ENCODE data around the gene ABHD8. TPM values are rescaled to one million over a fixed set of nuclear protein-coding genes. Genes with fewer than 3 reads are reported as not detected.

Gene ABHD8
- polyA plus RNA-seq, 1 donor: 7.2 TPM

- DNase-seq: no peak
These were observed 60.6 kb downstream of the ABHD8 start for GRCh38 chr19:17242431-17243208.

Other genes with a start within 250 kb of the ABHD8 start
- 18.3 TPM for gene HAUS8, start 228.0 kb downstream of the ABHD8 start, polyA plus RNA-seq (ENCODE audit: insufficient read length)
- gene MYO9B, start 227.6 kb downstream of the ABHD8 start, polyA plus RNA-seq (ENCODE audit: insufficient read length): 64.1 TPM
- gene USE1, start 88.1 kb downstream of the ABHD8 start, polyA plus RNA-seq (ENCODE audit: insufficient read length): 25.1 TPM
- 18.4 TPM for gene OCEL1, start 77.2 kb downstream of the ABHD8 start, polyA plus RNA-seq (ENCODE audit: insufficient read length)
- gene NR2F6, start 57.5 kb downstream of the ABHD8 start, polyA plus RNA-seq (ENCODE audit: insufficient read length): 33.4 TPM
- 5.4 TPM for gene USHBP1, start 38.7 kb downstream of the ABHD8 start, polyA plus RNA-seq (ENCODE audit: insufficient read length)
- 98.8 TPM for gene BABAM1, start 36.0 kb downstream of the ABHD8 start, polyA plus RNA-seq (ENCODE audit: insufficient read length)
- 1.5 TPM for gene ANKLE1, start 21.5 kb downstream of the ABHD8 start, polyA plus RNA-seq (ENCODE audit: insufficient read length)
- gene MRPL34, start 2.4 kb upstream of the ABHD8 start, polyA plus RNA-seq (ENCODE audit: insufficient read length): 43.5 TPM
- gene DDA1, start 6.1 kb upstream of the ABHD8 start, polyA plus RNA-seq (ENCODE audit: insufficient read length): 29.3 TPM
- gene ANO8, start 31.4 kb upstream of the ABHD8 start, polyA plus RNA-seq (ENCODE audit: insufficient read length): 13.3 TPM
- gene GTPBP3, start 34.1 kb upstream of the ABHD8 start, polyA plus RNA-seq (ENCODE audit: insufficient read length): 25.1 TPM
- 123 TPM for gene PLVAP, start 73.9 kb upstream of the ABHD8 start, polyA plus RNA-seq (ENCODE audit: insufficient read length)
- gene CCDC194, start 90.8 kb upstream of the ABHD8 start, polyA plus RNA-seq (ENCODE audit: insufficient read length): 4.5 TPM
- gene BST2, start 102.2 kb upstream of the ABHD8 start, polyA plus RNA-seq (ENCODE audit: insufficient read length): 104 TPM
- gene MVB12A, start 116.6 kb upstream of the ABHD8 start, polyA plus RNA-seq (ENCODE audit: insufficient read length): 50.5 TPM
- 2.9 TPM for gene TMEM221, start 145.2 kb upstream of the ABHD8 start, polyA plus RNA-seq (ENCODE audit: insufficient read length)
- 0.35 TPM for gene NXNL1, start 157.5 kb upstream of the ABHD8 start, polyA plus RNA-seq (ENCODE audit: insufficient read length)
- 13.9 TPM for gene SLC27A1, start 167.1 kb upstream of the ABHD8 start, polyA plus RNA-seq (ENCODE audit: insufficient read length)
- 54.6 TPM for gene PGLS, start 208.2 kb upstream of the ABHD8 start, polyA plus RNA-seq (ENCODE audit: insufficient read length)

Data from left kidney (tissue), 2 donors.